ENCODE data around the gene DMD. TPM values are rescaled to one million over a fixed set of nuclear protein-coding genes. Genes with fewer than 3 reads are reported as not detected.
A peak's percentile ranks its signal among the peaks of the same experiment; 100 is the strongest.

Gene DMD
- total and polyA plus RNA-seq, 4 donors = 19.9 to 260 (median 111) TPM

- Histone ChIP-seq H3K27ac (ENCODE audit: low read depth in 1 of 2, low read length in 2 of 2) (no peak overlapping the region), H3K9me3 (ENCODE audit: control insufficient read depth, low read length) (no peaks in the 10 kb centered on the region), H3K4me1 (ENCODE audit: control insufficient read depth in 1 of 2, insufficient read depth in 2 of 2, low read length in 2 of 2) (no peaks in the 10 kb centered on the region), H3K27me3 (ENCODE audit: control insufficient read depth in 1 of 2, insufficient read depth in 2 of 2, low read length in 1 of 2) (no peaks in the 10 kb centered on the region), H3K4me3 (ENCODE audit: low read length in 2 of 2) (no peak overlapping the region), H3K36me3 (ENCODE audit: control insufficient read depth in 1 of 2, insufficient read depth in 2 of 2, low read length in 1 of 2) (no peaks in the 10 kb centered on the region)
- intact Hi-C loops (cut with DNase I) = no loop called here
- 52 to 76% methylated on average over 3 of the region's 3 CpGs for WGBS, 2 donors
- DNase-seq = no peak
- no peak for ATAC-seq (ENCODE audit: low FRiP score)
Observed at GRCh38 chrX:31836479-31836878, 1374.9 kb downstream of the DMD start.

- Histone ChIP-seq H3K27me3 (ENCODE audit: control insufficient read depth in 1 of 2, insufficient read depth in 2 of 2, low read length in 1 of 2) (no peaks in the 10 kb centered on the region), H3K4me3 (ENCODE audit: low read length in 2 of 2) (no peak overlapping the region), H3K36me3 (ENCODE audit: control insufficient read depth in 1 of 2, insufficient read depth in 2 of 2, low read length in 1 of 2) (no peaks in the 10 kb centered on the region), H3K4me1 (ENCODE audit: control insufficient read depth in 1 of 2, insufficient read depth in 2 of 2, low read length in 2 of 2) (no peaks in the 10 kb centered on the region), H3K9me3 (ENCODE audit: control insufficient read depth, low read length) (no peaks in the 10 kb centered on the region), H3K27ac (ENCODE audit: low read depth in 1 of 2, low read length in 2 of 2) (no peak overlapping the region)
- no peak for ATAC-seq (ENCODE audit: low FRiP score)
- 3 to 55% methylated on average over 1 of the region's 1 CpG for WGBS, 2 donors
- intact Hi-C loops (cut with DNase I) = no loop called here
- DNase-seq = no peak
Observed at GRCh38 chrX:31832263-31832662, 1379.1 kb downstream of the DMD start.

- no peak for DNase-seq
- 56 to 75% methylated on average over 7 of the region's 7 CpGs for WGBS, 2 donors
- H3K36me3 ChIP-seq (ENCODE audit: control insufficient read depth in 1 of 2, insufficient read depth in 2 of 2, low read length in 1 of 2) = no peaks in the 10 kb centered on the region
- no peaks in the 10 kb centered on the region for H3K4me1 ChIP-seq (ENCODE audit: control insufficient read depth in 1 of 2, insufficient read depth in 2 of 2, low read length in 2 of 2)
- no peak for ATAC-seq (ENCODE audit: low FRiP score)
- no peaks in the 10 kb centered on the region for H3K27me3 ChIP-seq (ENCODE audit: control insufficient read depth in 1 of 2, insufficient read depth in 2 of 2, low read length in 1 of 2)
- H3K4me3 ChIP-seq (ENCODE audit: low read length in 2 of 2) = no peak overlapping the region
- no peaks in the 10 kb centered on the region for H3K9me3 ChIP-seq (ENCODE audit: control insufficient read depth, low read length)
- intact Hi-C loops (cut with DNase I) = no loop called here
- peak overlapping the region in 1 of 2 donors; percentile 2 for H3K27ac ChIP-seq (ENCODE audit: low read depth in 1 of 2, low read length in 2 of 2)
Observed at GRCh38 chrX:31820430-31821210, 1390.7 kb downstream of the DMD start.

GRCh38 chrX:31819455-31819854 is 1391.9 kb downstream of the DMD start:
- ATAC-seq (ENCODE audit: low FRiP score) = peak; percentile 67
- Histone ChIP-seq H3K4me3 (ENCODE audit: low read length in 2 of 2) (no peak overlapping the region), H3K9me3 (ENCODE audit: control insufficient read depth, low read length) (no peaks in the 10 kb centered on the region), H3K36me3 (ENCODE audit: control insufficient read depth in 1 of 2, insufficient read depth in 2 of 2, low read length in 1 of 2) (no peaks in the 10 kb centered on the region), H3K4me1 (ENCODE audit: control insufficient read depth in 1 of 2, insufficient read depth in 2 of 2, low read length in 2 of 2) (no peaks in the 10 kb centered on the region), H3K27me3 (ENCODE audit: control insufficient read depth in 1 of 2, insufficient read depth in 2 of 2, low read length in 1 of 2) (no peaks in the 10 kb centered on the region), H3K27ac (ENCODE audit: low read depth in 1 of 2, low read length in 2 of 2) (peak overlapping the region in 1 of 2 donors; percentile 6)
- intact Hi-C loops (cut with DNase I) = no loop called here
- WGBS, 2 donors = 9 to 26% methylated on average over 3 of the region's 3 CpGs
- no peak for DNase-seq

- Histone ChIP-seq H3K27ac (ENCODE audit: low read depth in 1 of 2, low read length in 2 of 2) (no peak overlapping the region), H3K36me3 (ENCODE audit: control insufficient read depth in 1 of 2, insufficient read depth in 2 of 2, low read length in 1 of 2) (no peaks in the 10 kb centered on the region), H3K4me1 (ENCODE audit: control insufficient read depth in 1 of 2, insufficient read depth in 2 of 2, low read length in 2 of 2) (no peaks in the 10 kb centered on the region), H3K4me3 (ENCODE audit: low read length in 2 of 2) (no peak overlapping the region), H3K9me3 (ENCODE audit: control insufficient read depth, low read length) (no peaks in the 10 kb centered on the region), H3K27me3 (ENCODE audit: control insufficient read depth in 1 of 2, insufficient read depth in 2 of 2, low read length in 1 of 2) (no peaks in the 10 kb centered on the region)
- DNase-seq (no peak), ATAC-seq (ENCODE audit: low FRiP score) (no peak)
- intact Hi-C loops (cut with DNase I) = no loop called here
Observed at GRCh38 chrX:31811106-31811505, 1400.2 kb downstream of the DMD start.

- Histone ChIP-seq H3K4me1 (ENCODE audit: control insufficient read depth in 1 of 2, insufficient read depth in 2 of 2, low read length in 2 of 2) (no peaks in the 10 kb centered on the region), H3K27me3 (ENCODE audit: control insufficient read depth in 1 of 2, insufficient read depth in 2 of 2, low read length in 1 of 2) (no peaks in the 10 kb centered on the region), H3K27ac (ENCODE audit: low read depth in 1 of 2, low read length in 2 of 2) (no peak overlapping the region), H3K36me3 (ENCODE audit: control insufficient read depth in 1 of 2, insufficient read depth in 2 of 2, low read length in 1 of 2) (no peaks in the 10 kb centered on the region), H3K4me3 (ENCODE audit: low read length in 2 of 2) (no peak overlapping the region), H3K9me3 (ENCODE audit: control insufficient read depth, low read length) (no peaks in the 10 kb centered on the region)
- 49 to 72% methylated on average over 2 of the region's 2 CpGs for WGBS, 2 donors
- DNase-seq (no peak), ATAC-seq (ENCODE audit: low FRiP score) (no peak)
- intact Hi-C loops (cut with DNase I) = no loop called here
Observed at GRCh38 chrX:31808357-31808756, 1403.0 kb downstream of the DMD start.

GRCh38 chrX:31807165-31807564 is 1404.2 kb downstream of the DMD start:
- DNase-seq (no peak), ATAC-seq (ENCODE audit: low FRiP score) (no peak)
- intact Hi-C loops (cut with DNase I) = no loop called here
- Histone ChIP-seq H3K27ac (ENCODE audit: low read depth in 1 of 2, low read length in 2 of 2) (no peak overlapping the region), H3K27me3 (ENCODE audit: control insufficient read depth in 1 of 2, insufficient read depth in 2 of 2, low read length in 1 of 2) (no peaks in the 10 kb centered on the region), H3K4me1 (ENCODE audit: control insufficient read depth in 1 of 2, insufficient read depth in 2 of 2, low read length in 2 of 2) (no peaks in the 10 kb centered on the region), H3K4me3 (ENCODE audit: low read length in 2 of 2) (no peak overlapping the region), H3K36me3 (ENCODE audit: control insufficient read depth in 1 of 2, insufficient read depth in 2 of 2, low read length in 1 of 2) (no peaks in the 10 kb centered on the region), H3K9me3 (ENCODE audit: control insufficient read depth, low read length) (no peaks in the 10 kb centered on the region)
- 64 to 85% methylated on average over 2 of the region's 2 CpGs for WGBS, 2 donors

- intact Hi-C loops (cut with DNase I) = no loop called here
- 76 to 94% methylated on average over 3 of the region's 3 CpGs for WGBS, 2 donors
- Histone ChIP-seq H3K36me3 (ENCODE audit: control insufficient read depth in 1 of 2, insufficient read depth in 2 of 2, low read length in 1 of 2) (no peaks in the 10 kb centered on the region), H3K4me1 (ENCODE audit: control insufficient read depth in 1 of 2, insufficient read depth in 2 of 2, low read length in 2 of 2) (no peaks in the 10 kb centered on the region), H3K27me3 (ENCODE audit: control insufficient read depth in 1 of 2, insufficient read depth in 2 of 2, low read length in 1 of 2) (no peaks in the 10 kb centered on the region), H3K27ac (ENCODE audit: low read depth in 1 of 2, low read length in 2 of 2) (no peak overlapping the region), H3K9me3 (ENCODE audit: control insufficient read depth, low read length) (no peaks in the 10 kb centered on the region), H3K4me3 (ENCODE audit: low read length in 2 of 2) (no peak overlapping the region)
- DNase-seq (no peak), ATAC-seq (ENCODE audit: low FRiP score) (no peak)
Observed at GRCh38 chrX:31805781-31806180, 1405.6 kb downstream of the DMD start.

- WGBS, 2 donors = 71 to 90% methylated on average over 4 of the region's 4 CpGs
- intact Hi-C loops (cut with DNase I) = no loop called here
- Histone ChIP-seq H3K27me3 (ENCODE audit: control insufficient read depth in 1 of 2, insufficient read depth in 2 of 2, low read length in 1 of 2) (no peaks in the 10 kb centered on the region), H3K4me1 (ENCODE audit: control insufficient read depth in 1 of 2, insufficient read depth in 2 of 2, low read length in 2 of 2) (no peaks in the 10 kb centered on the region), H3K9me3 (ENCODE audit: control insufficient read depth, low read length) (no peaks in the 10 kb centered on the region), H3K27ac (ENCODE audit: low read depth in 1 of 2, low read length in 2 of 2) (no peak overlapping the region), H3K4me3 (ENCODE audit: low read length in 2 of 2) (no peak overlapping the region), H3K36me3 (ENCODE audit: control insufficient read depth in 1 of 2, insufficient read depth in 2 of 2, low read length in 1 of 2) (no peaks in the 10 kb centered on the region)
- DNase-seq = no peak
- ATAC-seq (ENCODE audit: low FRiP score) = no peak
Observed at GRCh38 chrX:31800219-31800618, 1411.1 kb downstream of the DMD start.

Data from aorta (tissue), 5 donors.